Small intestine (tissue), 7 donors: ENCODE measurements around the gene PRR19. TPM values are rescaled to one million over a fixed set of nuclear protein-coding genes. Genes with fewer than 3 reads are reported as not detected.

Experiments
- DNase-seq, 2 donors: peaks; one replicate each; pipeline versions ENCODE4 v3.0.0 to v3.0.0-alpha.2; 2013
- FAIRE-seq: peaks from 2 replicates; lab custom pipeline; 2012; peaks lifted over from hg19 to GRCh38; lab: Jason Lieb, UNC
- H3K27ac ChIP-seq, 3 donors: one replicate each; pipeline ENCODE4 v1.5.1; 2013; ENCODE audit warnings: low read length in 2 of 3, mild to moderate bottlenecking in 2 of 3, control low read depth in 1 of 3, inconsistent platforms in 1 of 3, low read depth in 1 of 3, moderate library complexity in 1 of 3
- H3K27me3 ChIP-seq, 3 donors: one replicate each; pipeline ENCODE4 v1.6.1; 2013; ENCODE audit warnings: low read length in 3 of 3, inconsistent platforms in 1 of 3; ENCODE audit not compliant: control insufficient read depth in 3 of 3, insufficient read depth in 3 of 3
- H3K36me3 ChIP-seq, 3 donors: one replicate each; pipeline ENCODE4 v1.6.1; 2013; ENCODE audit warnings: low read length in 3 of 3, inconsistent platforms in 1 of 3, low read depth in 1 of 3, mild to moderate bottlenecking in 1 of 3, moderate library complexity in 1 of 3; ENCODE audit not compliant: control insufficient read depth in 3 of 3, insufficient read depth in 2 of 3
- H3K4me1 ChIP-seq, 3 donors: one replicate each; pipeline ENCODE4 v1.6.1; 2013; ENCODE audit warnings: low read length in 2 of 3, inconsistent platforms in 1 of 3, low read depth in 1 of 3, mild to moderate bottlenecking in 1 of 3, moderate library complexity in 1 of 3; ENCODE audit not compliant: control insufficient read depth in 3 of 3, insufficient read depth in 2 of 3
- H3K4me3 ChIP-seq, 3 donors: one replicate each; pipeline ENCODE4 v1.5.1; 2013; ENCODE audit warnings: low read length in 3 of 3, control low read depth in 1 of 3, inconsistent platforms in 1 of 3, low read depth in 1 of 3, mild to moderate bottlenecking in 1 of 3, moderate library complexity in 1 of 3
- H3K9me3 ChIP-seq, 2 donors: one replicate each; pipeline ENCODE4 v1.6.1; 2013; ENCODE audit warnings: low read depth in 1 of 2, low read length in 1 of 2; ENCODE audit not compliant: control insufficient read depth in 2 of 2, insufficient read depth in 1 of 2
- WGBS, 3 donors: extraction: QIAGEN DNeasy Blood & Tissue Kit; methylation state at CpG; one replicate each; pipeline ENCODE4 v1.1.7; 2013; 5-methylcytosine and 5-hydroxymethylcytosine counted together
- polyA plus RNA-seq, 4 donors: library from polyadenylated mRNA; stranded (reverse) in 3 of 4; unstranded in 1 of 4; fragments of 200-250 nt in 3 of 4; fragments of 120-200 nt in 1 of 4; gene quantifications; one replicate each; pipeline versions ENCODE4 v1.2.1 to v1.2.3, GENCODE V29; 2013
- donor health status: healthy with polysubstance abuse.
- donor health status: control.
- donor health status: control.
- donor health status: Bipolar disorder and iron deficiency.
- donor health status: healthy.

PRR19 gene
- polyA plus RNA-seq, 4 donors, result 0.81 to 1.1 (median 0.99) TPM

DNA sequence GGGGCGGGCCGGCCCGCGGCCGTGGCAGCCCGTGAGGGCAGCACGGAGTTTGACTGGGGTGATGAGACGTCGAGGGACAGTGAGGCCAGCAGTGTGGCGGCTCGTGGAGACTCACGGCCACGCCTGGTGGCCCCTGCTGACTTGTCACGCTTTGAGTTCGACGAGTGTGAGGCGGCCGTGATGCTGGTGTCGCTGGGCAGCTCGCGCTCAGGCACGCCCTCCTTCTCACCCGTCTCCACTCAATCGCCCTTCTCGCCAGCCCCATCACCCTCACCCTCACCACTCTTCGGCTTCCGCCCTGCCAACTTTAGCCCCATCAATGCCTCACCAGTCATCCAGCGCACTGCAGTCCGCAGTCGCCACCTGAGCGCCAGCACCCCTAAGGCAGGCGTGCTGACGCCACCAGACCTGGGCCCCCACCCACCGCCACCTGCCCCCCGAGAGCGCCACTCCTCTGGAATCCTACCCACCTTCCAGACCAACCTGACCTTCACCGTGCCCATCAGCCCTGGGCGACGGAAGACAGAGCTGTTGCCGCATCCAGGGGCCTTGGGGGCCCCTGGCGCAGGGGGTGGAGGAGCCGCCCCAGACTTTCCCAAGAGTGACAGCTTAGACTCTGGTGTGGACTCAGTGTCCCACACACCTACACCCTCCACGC lies 28.4 kb upstream of the PRR19 start:
- H3K4me1 ChIP-seq, result peaks cover 0 to 42% (median 3%) of the 10 kb centered on the region in 3 donors
- FAIRE-seq, result no peak
- no peak overlapping the region for H3K4me3 ChIP-seq
- H3K27ac ChIP-seq, result no peak overlapping the region
- WGBS, 3 donors, result 95 to 96% (median 96%) methylated on average over 38 to 43 of the region's 43 CpGs
- no peak for DNase-seq
- H3K36me3 ChIP-seq, result peaks cover 3 to 63% (median 7%) of the 10 kb centered on the region in 3 donors
- no peaks in the 10 kb centered on the region for H3K27me3 ChIP-seq
- H3K9me3 ChIP-seq, result no peaks in the 10 kb centered on the region

DNA sequence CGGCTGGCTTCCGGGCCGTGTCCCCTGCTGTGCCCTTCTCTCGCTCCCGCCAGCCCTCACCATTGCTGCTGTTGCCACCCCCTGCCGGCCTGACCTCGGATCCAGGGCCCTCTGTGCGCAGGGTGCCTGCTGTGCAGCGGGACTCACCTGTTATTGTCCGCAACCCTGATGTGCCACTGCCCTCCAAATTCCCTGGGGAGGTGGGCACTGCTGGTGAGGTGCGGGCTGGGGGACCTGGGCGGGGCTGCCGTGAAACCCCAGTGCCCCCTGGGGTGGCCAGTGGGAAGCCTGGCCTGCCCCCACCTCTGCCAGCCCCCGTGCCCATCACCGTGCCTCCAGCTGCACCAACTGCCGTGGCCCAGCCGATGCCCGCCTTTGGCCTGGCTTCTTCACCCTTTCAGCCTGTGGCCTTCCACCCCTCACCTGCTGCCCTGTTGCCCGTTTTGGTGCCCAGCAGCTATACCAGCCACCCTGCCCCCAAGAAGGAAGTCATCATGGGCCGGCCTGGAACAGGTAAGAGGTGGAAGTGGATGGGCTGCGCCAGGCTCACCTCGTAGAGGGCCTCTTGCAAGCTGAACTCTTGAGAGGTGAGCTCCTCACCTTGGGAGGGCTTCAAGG lies 27.8 kb upstream of the PRR19 start:
- no peak for DNase-seq
- no peak overlapping the region for H3K4me3 ChIP-seq
- H3K27ac ChIP-seq, result no peak overlapping the region
- no peak for FAIRE-seq
- peaks cover 3 to 65% (median 7%) of the 10 kb centered on the region in 3 donors for H3K36me3 ChIP-seq
- peaks cover 0 to 48% (median 3%) of the 10 kb centered on the region in 3 donors for H3K4me1 ChIP-seq
- 92 to 95% (median 93%) methylated on average over 22 of the region's 22 CpGs for WGBS, 3 donors
- H3K27me3 ChIP-seq, result no peaks in the 10 kb centered on the region
- no peaks in the 10 kb centered on the region for H3K9me3 ChIP-seq

DNA sequence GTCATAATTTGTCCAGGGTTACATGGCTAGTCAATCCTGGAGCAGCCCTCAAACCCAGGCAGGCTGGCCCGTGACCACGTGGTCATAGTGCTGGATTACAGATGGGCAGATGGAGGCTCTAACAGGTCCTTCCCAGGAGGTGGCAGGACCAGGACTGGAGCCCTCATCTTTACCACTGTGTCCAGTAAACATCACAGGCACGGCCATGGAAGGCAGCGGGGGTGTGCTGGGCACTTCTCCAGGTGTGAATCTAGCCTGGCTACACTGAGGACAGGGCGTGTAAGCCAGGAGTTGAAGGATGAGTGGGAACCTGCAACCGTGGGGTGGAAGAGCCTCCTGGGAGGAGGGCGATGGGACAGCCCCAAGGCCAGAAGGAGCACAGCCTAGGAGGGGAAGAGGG lies 26.8 kb upstream of the PRR19 start:
- no peak overlapping the region for H3K4me3 ChIP-seq
- 69 to 75% (median 69%) methylated on average over 7 of the region's 7 CpGs for WGBS, 3 donors
- H3K9me3 ChIP-seq, result no peaks in the 10 kb centered on the region
- H3K4me1 ChIP-seq, result peaks cover 0 to 51% (median 6%) of the 10 kb centered on the region in 3 donors
- no peaks in the 10 kb centered on the region for H3K27me3 ChIP-seq
- H3K36me3 ChIP-seq, result peaks cover 3 to 66% (median 7%) of the 10 kb centered on the region in 3 donors
- DNase-seq, result no peak
- no peak overlapping the region for H3K27ac ChIP-seq
- no peak for FAIRE-seq

DNA sequence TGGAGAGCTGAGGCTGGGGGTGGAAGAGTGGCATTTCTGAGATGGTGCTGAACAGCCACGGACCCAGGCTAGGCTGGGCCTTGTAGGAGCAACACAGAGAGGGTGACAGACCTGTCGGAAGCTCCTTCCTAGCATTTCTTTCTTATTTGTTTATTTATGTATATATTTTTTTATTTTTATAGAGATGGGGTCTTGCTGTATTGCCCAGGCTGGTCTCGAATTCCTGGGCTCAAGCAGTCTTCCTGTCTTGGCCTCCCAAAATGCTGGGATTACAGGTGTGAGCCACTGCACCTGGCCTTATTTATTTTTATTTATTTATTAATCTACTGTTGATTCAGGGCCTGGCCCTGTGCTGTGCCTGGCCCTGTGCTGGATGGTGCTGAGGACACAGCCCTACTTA lies 26.4 kb upstream of the PRR19 start:
- Histone ChIP-seq H3K27me3 (no peaks in the 10 kb centered on the region), H3K9me3 (no peaks in the 10 kb centered on the region), H3K36me3 (peaks cover 3 to 66% (median 7%) of the 10 kb centered on the region in 3 donors), H3K27ac (no peak overlapping the region), H3K4me3 (no peak overlapping the region), H3K4me1 (peaks cover 0 to 47% (median 6%) of the 10 kb centered on the region in 3 donors)
- DNase-seq (no peak), FAIRE-seq (no peak)
- 91 to 95% (median 92%) methylated on average over 3 of the region's 3 CpGs for WGBS, 3 donors

DNA sequence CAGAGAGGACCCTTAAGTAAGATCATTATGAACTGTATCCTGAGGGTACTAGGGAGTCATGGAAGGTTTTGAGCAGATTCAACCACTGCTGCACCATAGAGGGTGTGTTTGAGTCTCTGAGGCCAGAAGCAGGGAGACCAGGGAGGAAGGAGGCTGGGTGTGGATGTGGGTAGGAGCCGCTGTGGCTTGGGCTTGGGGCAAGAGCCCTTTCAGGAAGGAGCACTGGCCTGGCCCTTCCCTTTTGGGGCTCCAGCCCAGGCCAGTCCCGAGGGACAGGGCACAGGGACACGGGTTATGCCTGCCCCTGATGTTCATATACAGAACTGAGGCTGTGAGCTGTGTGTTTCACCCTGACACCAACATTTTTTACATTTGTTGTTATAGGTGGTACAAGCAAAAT lies 25.6 kb upstream of the PRR19 start:
- Histone ChIP-seq H3K27ac (no peak overlapping the region), H3K36me3 (peaks cover 3 to 66% (median 7%) of the 10 kb centered on the region in 3 donors), H3K9me3 (no peaks in the 10 kb centered on the region), H3K4me3 (no peak overlapping the region), H3K4me1 (peaks cover 0 to 42% (median 3%) of the 10 kb centered on the region in 3 donors), H3K27me3 (no peaks in the 10 kb centered on the region)
- FAIRE-seq, result no peak
- WGBS, 3 donors, result 63 to 68% (median 68%) methylated on average over 3 of the region's 3 CpGs
- no peak for DNase-seq

DNA sequence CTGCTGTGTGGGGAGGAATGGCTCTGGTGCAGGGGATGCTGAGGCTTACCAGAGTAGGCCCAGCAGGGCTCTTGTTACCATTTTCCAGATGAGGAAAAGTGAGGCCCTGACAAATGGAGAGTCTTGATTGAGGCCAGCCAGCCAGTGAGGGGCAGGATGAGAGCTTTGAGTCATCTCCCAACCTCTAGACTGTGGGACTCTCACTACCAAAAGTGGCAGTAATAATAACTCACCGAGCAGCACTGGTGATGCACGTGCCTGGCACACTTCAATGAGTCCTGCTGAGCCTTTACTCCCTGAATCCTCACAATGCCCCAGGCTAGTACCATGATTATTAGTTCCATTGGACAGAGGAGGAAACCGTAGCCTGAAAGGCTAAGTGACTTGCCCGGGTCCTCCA lies 25.1 kb upstream of the PRR19 start:
- no peak overlapping the region for H3K4me3 ChIP-seq
- 77 to 96% (median 80%) methylated on average over 4 of the region's 4 CpGs for WGBS, 3 donors
- FAIRE-seq (no peak), DNase-seq (no peak)
- peaks cover 3 to 60% (median 7%) of the 10 kb centered on the region in 3 donors for H3K36me3 ChIP-seq
- no peak overlapping the region for H3K27ac ChIP-seq
- H3K4me1 ChIP-seq, result peaks cover 4 to 42% (median 7%) of the 10 kb centered on the region in 3 donors
- no peaks in the 10 kb centered on the region for H3K9me3 ChIP-seq
- no peaks in the 10 kb centered on the region for H3K27me3 ChIP-seq

DNA sequence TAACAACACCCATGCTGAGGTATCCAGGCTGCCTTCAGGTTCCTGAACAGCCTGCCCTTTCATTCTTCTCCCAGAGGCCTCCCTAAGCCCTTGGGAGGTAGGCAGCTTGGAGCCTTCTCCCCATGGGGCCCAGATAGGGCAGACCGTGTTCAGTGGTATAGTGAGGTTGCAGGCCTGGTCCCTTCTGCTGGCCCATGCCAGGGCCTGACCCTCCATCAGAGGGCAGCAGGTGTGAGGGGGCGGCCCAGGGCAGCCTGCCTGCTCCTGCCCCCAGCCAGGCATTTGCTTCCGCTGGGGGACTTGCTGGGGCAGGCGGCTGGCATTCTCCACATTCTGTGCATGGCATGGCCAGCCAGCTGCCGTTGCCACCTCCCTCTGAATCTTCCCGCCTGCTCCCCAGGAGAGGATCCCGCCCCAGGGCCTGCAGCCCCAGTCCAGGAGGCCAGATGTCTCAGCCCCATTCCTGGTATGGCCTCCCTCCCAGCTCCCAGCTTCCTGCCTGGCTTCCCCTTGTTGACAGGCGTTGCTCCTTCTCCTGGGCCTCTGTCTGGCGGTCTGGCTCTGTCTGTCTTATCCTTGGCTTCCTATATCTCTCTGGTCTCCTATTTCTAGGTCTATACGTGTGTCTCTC lies 24.0 kb upstream of the PRR19 start:
- Histone ChIP-seq H3K4me1 (peaks cover 6 to 50% (median 9%) of the 10 kb centered on the region in 3 donors), H3K4me3 (no peak overlapping the region), H3K9me3 (no peaks in the 10 kb centered on the region), H3K36me3 (peaks cover 0 to 49% (median 1%) of the 10 kb centered on the region in 3 donors), H3K27ac (peak overlapping the region in 2 of 3 donors; percentile 77 to 79), H3K27me3 (no peaks in the 10 kb centered on the region)
- FAIRE-seq, result no peak
- 31 to 47% (median 46%) methylated on average over 10 of the region's 10 CpGs for WGBS, 3 donors
- no peak for DNase-seq

DNA sequence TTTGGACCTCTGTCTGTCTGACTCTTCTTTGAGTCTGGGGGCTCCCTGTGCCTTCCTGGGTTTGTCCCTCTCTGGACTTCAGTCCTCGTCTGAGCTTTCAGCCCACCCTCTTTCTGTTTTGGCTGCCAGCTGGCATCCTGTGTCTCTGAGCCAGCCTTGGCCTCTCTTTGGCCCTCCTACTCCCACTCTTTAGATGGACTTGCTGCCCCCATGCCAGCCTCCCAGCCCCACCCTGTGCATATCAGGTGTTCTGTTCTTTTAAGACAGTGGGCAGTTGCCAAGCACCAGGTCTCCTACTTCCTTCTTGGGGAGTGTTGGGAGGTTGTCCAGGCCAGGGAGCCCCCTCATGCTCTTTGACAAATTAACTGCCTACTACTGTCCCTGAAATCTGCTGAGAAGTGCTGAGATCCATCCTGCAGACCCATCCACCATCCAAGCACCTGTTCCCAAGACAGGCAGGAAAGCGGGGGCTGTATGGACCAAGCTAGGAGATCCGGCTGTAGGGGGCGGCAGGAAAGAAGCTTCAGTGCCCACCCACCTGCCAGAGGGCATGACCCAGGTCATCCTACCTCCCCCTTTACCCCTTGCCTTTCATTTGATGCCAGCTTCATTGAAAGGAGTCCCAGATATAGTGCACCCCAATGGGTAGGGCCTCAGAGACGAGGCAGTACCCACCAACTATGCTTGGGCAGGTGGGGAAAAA lies 23.3 kb upstream of the PRR19 start:
- H3K27ac ChIP-seq, result peak overlapping the region in 2 of 3 donors; percentile 77 to 79
- WGBS, 3 donors, result 62 to 73% (median 65%) methylated on average over 5 of the region's 5 CpGs
- no peaks in the 10 kb centered on the region for H3K9me3 ChIP-seq
- no peaks in the 10 kb centered on the region for H3K27me3 ChIP-seq
- FAIRE-seq (no peak), DNase-seq (peak in 1 of 2 donors; percentile 48)
- no peak overlapping the region for H3K4me3 ChIP-seq
- peaks cover 0 to 42% (median 0%) of the 10 kb centered on the region in 3 donors for H3K36me3 ChIP-seq
- peaks cover 6 to 55% (median 10%) of the 10 kb centered on the region in 3 donors for H3K4me1 ChIP-seq
